Dedifferentiated amniotic fluid mesenchymal stem cell (primary cell): ENCODE results near the gene VCPKMT.
A peak's percentile ranks its signal among the peaks of the same experiment; 100 is the strongest.

Experiments used
- DNase-seq: peaks from one replicate; pipeline ENCODE4 v3.0.0-alpha.2; 2016; ENCODE audit errors: extremely low spot score

VCPKMT gene

DNA sequence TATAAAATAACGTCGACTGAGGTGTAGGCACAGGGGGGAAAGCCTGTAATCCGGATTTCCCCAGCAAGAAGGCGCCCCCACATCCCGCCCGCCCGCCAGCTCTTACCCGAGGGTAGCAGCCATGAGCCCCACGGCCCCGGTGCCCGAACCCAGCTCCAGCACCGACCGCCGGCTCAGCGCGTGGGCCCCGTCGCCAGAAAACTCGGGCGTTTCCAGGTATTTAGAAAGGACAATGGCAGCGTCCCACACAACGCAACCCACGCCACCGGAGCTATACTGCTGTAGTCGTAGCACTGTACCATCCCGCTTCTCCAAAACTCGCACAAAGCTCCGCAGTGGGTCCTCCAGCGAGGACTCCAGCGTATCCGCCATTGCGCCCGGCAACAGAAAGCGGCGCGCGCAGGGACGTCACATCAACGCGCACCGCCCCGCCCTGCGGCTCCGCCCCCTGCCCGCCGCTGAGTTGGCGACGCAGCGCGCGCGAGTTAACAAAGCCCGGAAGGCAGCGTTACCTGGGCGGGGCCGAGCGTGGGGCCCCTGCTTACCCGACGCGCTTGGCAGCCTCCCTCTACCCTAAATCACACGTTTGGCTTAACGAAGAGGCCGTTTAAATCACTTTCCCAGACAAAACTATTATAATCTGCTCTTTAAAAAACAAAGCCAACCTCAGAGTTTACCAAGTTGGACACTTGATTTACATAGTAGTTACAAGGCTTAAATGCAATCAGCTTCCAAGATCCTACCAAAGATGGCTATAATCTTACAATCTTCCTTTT lies at the start of gene VCPKMT:
VCPKMT (minus strand) TSS at position 392 of the 776 bp plus-strand sequence; CDS start at position 372, 20 bp downstream.
- DNase-seq: peak; percentile 89

DNA sequence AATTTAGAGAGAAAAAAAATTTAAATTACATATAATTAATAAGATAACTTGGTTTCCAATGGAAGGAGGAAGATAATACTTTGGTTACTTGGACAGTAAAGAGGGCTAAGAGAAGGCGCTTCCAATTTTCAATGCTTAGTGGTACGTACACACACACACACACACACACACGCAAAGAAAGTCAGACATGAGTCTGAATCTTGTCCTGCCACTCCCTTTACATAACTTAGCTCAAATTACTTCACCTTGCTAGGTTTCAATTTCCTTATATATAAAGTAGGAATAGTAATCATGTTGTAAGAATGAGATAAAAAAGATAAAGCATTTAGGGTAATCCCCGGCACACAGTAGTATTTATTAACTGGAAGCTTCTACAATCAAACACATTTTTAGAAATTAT lies 39.7 kb upstream of the VCPKMT start:
- DNase-seq: no peak

DNA sequence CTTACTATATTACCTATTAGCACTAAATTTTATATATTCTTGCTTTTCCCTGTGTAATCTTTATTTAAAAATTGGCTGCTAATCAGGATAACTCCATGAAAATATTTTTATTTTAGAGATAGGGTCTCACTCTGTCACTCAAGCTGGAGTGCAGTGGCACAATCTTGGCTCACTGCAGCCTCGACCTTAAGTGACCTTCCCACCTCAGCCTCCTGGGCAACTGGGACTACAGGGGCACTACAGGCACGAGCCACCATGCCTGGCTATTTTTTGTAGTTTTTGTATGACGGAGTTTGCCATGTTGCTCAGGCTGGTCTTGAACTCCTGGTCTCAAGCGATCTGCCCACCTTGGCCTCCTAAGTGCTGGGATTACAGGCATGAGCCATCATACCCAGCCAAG lies 32.4 kb upstream of the VCPKMT start:
- no peak for DNase-seq

DNA sequence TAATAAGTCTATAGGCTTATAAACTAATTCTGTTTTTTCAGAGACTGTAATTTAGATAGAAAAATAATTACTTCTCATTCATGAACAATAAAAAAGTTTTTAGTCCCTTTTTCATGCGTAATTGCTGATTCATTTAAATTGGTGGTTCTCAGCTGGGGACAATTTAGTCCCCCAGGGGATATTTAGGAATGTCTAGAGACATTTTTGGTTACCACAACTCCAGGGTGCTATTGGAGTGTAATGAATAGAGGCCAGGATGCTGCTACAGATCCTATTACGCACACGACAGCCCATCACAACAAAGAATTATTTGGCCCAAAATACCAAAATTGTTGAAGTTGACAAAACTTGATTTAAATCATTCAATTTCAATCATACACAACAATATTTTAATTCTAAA lies 22.8 kb upstream of the VCPKMT start:
- DNase-seq: no peak

DNA sequence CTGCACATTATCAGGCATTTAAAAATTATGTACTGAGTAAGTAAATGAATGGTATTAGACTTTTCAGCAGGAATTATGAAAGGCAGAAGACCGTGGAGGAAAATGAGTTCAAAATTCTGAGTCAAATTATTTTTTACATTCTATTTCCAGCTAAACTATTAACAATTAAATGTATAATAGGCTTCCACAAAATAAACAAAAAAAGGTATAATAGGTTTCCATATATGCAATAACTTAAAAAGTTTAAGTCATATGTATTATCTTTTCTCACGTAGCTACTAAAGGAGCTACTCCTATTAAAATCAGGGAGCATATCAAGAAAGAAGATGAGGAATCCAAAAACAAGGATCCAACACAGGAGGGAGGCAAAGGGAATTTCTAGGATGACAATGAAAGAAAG lies 11.4 kb upstream of the VCPKMT start:
- no peak for DNase-seq

DNA sequence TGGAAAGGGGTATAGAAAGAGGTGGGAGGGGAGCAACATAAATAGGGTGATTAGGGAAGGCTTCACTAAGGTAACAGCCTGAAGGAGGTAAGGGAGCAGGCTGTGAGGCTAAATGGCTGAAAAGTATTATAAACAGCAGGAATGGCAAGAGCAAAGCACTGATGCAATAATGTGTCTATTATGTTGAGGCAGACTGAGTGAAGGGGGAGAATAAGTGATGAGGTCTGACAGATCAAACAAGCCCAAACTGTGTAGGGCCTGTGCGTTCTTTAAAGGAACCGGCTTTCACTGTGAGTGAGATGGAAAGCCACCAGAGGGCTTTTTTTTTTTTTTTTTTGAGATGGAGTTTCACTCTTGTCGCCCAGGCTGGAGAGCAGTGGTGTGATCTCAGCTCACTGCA lies 6.7 kb upstream of the VCPKMT start:
- DNase-seq: no peak

DNA sequence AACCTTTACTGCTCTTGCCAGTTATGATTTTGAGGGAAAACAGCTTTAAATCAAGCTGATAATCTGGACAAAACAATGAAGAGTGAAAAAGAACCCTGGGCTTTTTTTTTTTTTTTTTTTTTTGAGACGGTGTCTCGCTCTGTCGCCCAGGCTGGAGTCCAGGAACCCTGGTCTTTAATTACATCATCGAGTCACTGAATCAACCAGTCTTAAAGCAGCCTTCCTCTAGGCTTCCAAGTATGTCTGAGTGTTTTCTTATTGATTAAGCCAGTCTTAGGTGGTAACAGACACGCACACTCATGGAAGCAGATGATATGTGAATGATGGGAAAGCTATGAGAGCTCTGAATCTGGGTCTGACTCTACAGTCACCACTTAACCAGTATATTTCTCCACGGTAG lies 5.9 kb upstream of the VCPKMT start:
- no peak for DNase-seq

DNA sequence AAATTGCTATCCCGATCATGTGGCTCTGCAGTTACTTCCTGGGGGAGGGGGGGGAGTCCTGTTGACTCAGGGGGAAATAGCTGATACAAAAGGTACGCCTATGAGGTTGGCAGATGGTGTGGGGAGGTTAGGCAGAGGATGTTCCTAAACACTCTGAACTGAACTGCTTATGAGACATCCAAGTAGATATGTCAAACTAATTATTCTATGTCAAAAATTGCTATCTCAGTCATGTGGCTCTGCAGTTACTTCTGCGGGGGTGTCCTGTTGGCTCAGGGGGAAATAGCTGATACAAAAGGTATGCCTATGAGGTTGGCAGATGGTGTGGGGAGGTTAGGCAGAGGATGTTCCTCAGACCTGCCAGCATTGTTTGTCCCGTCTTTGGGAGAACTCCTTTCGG lies 5.1 kb upstream of the VCPKMT start:
- no peak for DNase-seq

DNA sequence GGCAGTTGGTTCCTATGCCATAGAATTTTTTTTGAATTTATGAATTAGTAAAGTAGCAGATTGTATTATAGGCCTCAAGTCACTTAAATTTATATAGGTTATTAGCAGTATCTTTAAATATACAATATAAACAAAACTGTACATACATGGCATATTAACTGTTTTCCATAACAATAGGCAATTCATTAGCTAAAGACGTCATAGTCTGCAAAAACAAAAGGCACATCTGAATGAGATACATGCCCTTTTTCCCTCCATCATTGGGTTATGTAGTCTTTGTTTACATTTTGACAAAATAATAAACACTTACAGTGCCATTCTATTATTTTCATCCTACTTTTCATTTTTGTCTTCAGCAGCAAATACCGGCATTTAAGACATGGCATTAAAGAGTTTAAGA lies 1.1 kb upstream of the VCPKMT start:
- no peak for DNase-seq

DNA sequence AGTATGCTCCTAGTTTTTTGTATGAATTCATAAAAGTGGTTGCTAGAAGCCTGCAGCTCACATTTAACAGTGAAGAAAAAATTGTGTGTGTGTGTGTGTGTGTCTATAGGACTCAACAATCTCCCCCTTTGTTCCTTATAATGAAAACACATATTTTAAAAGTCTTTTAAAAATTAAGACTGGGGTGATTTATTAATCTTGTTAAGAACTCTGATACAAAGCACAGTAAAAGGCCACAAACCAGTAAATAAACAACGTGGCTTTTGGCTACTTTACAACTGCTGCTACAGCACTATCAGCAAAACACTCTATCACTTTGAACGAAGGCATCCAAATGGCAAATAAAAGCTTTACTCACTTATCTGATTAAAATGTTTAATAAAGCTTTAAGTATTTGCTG lies 594 bp upstream of the VCPKMT start:
- no peak for DNase-seq

DNA sequence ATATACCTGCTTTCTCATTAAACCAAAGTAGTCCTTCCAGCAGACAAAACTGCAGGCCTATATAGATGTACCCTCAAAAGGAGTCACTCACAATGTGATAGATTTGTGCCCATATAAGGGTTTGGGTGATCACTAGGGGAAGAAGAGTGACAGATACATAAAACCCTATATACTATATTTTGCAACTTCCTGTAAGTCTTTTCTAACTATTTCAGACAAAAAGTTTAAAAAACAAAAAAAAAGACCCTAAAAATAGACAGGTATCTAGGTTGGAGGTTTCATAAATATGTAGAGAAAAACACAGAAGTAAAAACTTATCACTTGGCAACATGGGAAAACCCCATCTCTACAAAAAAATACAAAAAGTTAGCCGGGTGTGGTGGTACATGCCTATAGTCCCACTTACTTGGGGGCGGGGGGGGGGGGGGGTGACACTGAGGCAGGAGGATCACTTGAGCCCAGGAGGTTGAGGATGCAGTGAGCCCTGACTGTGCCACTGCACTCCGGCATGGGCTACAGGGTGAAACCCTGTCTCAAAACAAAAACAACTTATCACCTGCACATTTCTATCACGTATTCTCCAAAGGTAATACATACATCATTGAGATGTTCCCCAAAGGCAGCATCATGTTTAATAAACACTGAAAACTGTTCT lies 2.9 kb downstream of the VCPKMT start:
- no peak for DNase-seq

DNA sequence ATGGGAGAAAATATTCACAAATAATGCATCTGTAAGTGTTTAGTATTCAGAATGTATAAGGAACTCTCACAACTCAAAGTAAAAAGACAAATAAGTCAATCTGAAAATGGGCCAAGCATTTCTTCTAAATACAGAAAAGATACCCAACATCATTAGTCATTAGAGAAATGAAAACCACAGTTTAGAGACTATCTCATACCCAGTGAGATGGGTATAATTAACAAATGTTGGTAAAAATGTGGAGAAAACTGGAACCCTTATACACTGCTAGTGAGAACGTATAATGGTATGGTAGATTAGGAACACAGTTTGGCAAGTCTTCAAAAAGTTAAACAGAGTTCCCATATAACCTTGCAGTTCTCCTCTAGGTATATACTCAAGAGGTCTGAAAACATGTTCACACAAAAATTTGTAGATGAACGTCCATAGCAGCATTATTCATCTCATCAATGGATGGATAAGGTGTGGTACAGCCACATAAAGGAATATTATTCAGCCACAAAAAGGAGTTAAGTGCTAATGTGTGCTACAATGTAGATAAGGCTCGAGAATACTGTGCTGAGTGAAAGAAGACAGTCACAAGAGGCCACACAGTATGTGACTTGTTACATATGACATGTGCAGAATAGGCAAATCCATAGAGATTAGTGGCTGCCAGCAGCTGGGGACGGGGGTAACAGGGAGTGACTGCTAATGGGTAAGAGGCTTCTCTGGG lies 5.9 kb downstream of the VCPKMT start:
- DNase-seq: no peak

DNA sequence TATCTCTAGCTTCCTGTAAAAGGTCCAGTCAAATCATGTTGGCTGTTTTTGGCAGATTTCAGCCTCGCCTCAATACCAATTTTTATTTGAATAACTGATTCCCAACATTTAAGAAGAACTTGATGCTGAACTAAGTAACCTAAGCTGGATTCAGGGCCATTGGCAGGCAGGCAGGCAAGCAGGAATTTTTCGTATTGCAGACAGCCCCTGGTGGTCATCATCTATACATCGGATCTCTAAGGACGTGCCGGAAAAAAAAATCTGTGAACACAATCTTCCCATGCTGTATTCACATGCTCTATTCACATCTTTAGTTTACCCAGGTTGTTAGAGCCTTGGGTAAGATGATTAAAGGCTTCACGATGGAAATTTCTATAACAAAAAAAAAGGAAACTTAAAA lies 7.0 kb downstream of the VCPKMT start:
- DNase-seq: no peak

DNA sequence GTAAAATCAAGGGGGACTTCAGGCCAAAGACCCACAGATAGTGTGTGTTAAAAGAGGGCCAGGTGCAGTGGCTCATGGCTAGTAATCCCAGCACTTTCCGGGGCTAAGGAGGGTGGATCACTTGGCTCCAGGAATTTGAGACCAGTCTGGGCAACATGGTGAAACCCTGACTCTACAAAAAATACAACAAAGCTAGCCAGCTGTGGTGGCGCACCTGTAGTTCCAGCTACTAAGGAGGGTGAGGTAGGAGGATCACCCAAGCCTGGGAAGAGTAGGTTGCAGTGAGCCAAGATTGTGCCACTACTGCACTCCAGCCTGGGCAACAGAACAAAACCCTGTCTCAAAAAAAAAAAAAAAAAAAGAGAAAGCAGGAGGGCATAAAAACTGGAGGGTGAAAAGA lies 8.5 kb downstream of the VCPKMT start:
- DNase-seq: no peak

DNA sequence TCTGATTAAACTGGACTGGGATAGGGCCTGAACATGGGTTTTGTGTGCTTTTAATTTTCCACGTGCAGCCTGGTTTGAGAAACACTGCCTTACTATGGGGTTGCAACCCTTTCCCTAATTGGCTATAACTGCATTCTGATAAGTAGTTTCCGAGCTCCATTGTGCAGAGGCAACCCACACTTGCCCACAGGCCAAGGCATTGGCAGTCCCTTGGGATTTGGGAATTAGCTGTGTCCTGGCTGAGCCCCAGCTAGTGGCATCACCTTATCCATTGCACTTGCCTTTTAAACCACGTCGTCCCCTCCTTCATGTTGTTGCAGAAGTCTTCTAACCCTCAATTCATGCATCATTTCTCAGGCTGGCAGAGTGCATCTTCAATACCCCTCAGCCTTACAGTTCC lies 10.2 kb downstream of the VCPKMT start:
- DNase-seq: no peak

DNA sequence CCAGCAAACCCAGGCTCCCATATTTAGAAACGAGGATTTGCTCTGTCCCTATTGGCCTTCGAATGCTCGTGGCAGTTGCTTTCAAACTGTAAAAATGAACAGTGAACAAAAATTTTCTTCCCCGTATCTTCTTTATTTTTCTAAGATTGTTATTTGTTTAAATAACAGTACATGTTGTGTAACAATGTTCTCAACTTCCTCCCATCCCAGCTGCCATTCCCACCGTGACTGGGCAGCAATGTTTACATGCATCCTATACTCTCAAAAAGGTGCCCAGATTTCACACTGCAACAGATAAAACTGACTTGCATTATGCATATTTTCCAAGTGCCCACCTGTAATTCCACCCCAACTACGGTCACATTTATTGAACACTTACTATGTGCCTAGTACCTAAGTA lies 12.8 kb downstream of the VCPKMT start:
- DNase-seq: no peak

DNA sequence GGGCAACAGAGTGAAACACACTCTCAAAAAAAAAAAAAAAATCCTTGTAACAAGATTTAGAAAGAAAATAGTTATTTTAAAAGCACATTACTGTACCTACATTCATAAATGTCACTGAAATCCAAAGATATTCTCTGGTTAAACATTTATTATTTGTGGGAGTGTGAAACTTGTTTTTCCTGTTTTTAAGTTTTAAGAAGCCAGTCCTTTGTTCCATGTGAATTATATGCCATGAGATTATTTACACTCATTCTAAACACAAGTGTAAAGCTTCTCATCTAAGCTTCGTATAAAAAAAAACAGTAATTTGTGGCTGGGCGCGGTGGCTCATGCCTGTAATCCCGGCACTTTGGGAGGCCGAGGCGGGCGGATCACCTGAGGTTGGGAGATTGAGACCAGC lies 15.0 kb downstream of the VCPKMT start:
- no peak for DNase-seq

DNA sequence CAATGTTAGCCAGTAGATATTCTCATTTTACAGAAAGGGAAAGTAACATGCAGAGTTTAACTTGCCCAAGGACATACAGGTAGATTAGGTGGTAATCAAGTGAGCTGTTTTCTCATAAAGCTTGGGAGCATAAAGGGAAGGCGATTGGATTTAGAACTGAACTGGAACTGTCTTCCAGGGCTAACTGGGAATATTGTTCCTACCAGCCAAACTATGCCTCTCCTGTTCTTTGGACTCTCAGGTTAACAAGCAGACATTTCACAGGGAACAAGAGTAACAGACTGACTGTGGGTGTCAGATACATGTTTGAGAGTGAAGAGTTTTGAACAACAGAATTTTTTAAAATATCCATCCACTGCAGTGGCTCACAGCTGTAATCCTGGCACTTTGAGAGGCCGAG lies 15.6 kb downstream of the VCPKMT start:
- no peak for DNase-seq

DNA sequence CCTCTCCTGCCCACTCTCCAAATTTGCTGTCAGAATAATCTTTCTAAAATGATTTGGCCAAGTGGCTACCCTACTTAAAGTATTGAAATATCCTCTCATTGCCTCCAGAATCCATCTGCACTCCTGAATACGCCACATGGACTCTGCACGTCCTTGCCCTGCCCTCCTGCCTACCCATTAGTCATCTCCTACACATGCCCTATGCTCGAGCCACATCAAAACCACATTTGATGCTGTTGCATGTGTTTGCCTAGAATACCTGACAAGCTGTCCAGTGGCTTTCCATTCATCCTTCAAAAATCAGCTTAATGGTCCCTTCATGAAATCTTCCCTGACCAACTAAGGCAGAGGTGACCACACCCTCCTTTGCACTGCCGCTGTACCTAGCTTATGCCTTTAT lies 17.0 kb downstream of the VCPKMT start:
- DNase-seq: no peak

DNA sequence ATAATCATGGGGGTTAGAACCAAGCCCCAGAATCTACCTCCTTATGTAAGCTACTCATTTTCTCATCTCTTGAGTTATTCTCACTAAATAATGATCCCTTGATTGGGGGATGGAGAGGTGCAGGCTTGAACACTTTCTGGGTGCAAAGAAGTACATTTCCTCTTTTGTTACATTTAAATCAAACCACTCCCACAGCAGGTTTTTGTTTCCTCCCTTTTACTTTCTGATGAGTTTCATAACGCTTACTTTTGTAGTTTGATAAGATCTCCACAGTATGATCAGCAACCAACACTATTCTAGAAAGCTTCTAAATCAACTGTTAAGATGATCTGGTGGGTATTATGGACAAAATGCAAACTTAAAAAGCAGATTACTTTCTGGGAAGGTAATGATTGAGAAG lies 20.5 kb downstream of the VCPKMT start:
- DNase-seq: no peak

DNA sequence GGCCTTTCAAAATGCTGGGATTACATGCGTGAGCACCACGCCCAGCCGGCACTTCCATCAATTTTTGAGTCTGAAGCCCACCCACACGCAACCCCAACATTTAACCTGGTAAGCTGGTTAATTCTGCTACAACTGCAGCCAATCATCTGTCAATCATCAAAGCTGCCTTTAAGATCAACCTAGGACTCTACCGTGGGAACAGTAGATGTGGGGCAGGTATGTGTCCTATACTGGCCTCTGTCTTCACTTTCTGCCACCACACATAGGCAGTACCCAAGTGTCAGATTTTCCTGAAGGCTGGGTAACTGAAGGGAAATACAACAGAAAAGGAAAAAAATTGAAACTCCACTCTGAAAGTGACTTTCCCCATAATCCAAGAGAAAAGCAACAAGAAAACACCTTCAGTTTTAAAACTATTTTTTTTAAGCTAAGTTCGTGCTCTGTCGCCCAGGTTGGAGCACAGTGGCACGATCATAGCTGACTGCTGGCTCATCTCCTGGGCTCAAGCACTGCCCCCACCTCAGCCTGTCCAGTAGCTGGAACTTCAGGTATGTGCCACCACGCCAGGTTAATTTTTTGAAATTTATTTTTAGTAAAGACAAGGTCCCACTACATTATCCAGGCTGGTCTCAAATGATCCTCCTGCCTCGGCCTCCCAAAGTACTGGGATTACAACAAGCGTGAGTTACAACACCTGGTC lies 22.2 kb downstream of the VCPKMT start:
- no peak for DNase-seq

DNA sequence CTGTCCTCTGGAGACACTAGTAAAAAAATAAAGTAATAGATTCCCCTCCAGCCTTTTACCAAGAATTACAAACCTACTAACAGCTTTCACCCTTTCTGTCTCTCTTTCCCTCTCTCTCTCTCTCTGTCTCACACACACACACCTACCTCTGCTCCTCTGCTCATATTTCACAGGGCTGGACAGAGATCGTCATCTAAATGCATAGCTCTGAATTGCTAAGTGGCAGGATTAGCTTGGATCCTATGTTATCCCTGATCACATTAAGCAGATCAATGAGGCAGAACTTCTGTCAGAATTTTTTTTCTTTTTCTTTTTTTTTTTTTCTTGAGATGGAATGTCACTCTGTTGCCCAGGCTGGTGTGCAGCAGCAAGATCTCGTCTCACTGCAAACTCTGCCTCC lies 22.9 kb downstream of the VCPKMT start:
- DNase-seq: no peak
